Measurements from ENCODE around the gene OSCP1.

DNA sequence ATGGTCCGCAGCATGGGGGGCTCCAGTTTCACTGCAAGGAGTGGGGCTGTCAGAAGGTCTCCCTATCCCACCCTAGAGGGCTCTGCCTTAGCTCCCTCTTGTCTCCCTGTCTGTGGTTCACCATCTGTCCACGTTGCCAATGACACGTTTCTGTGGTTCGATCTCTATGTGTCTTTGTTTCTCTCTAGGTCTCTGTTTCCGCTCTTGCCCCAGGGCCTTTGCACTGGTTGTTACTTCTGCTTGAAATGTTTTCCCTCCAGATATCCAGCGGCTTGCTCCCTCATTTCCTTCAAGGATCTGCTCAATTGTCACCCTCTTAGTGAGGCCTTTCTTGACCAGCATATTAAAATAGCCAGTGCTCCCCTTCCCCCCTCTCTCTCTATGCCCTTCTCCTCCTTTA lies 22.4 kb upstream of the OSCP1 start:
- TF ChIP-seq CTCF (conservative IDR thresholded peaks at IDR 0.05; ENCODE audit: low read depth, low read length) (no peak), EZH2phosphoT487 (IDR thresholded peaks at IDR 0.05; ENCODE audit: borderline replicate concordance, low read length) (no peak), EZH2 (IDR thresholded peaks at IDR 0.05; ENCODE audit: low read length, unreplicated experiment) (no peak)

All from PC-3 (cell line).